CD14-positive monocyte (primary cell): ENCODE data around the gene LOC128125822.

Experiments
- DNase-seq, 3 donors: peaks; one replicate each; pipeline ENCODE4 v3.0.0-alpha.2; 2011 to 2022
- H2AFZ ChIP-seq: 2 replicates; pipeline ENCODE4 v1.6.0; 2012; ENCODE audit warnings: mild to moderate bottlenecking, low read depth, low read length, inconsistent platforms; ENCODE audit not compliant: insufficient read depth, poor library complexity, severe bottlenecking
- H3K27ac ChIP-seq, 2 donors: 1 replicate in 1 of 2; 2 replicates in 1 of 2; pipeline ENCODE4 v1.5.1; 2012 to 2013; ENCODE audit warnings: low read length in 2 of 2, control low read depth in 1 of 2, inconsistent platforms in 1 of 2, low read depth in 1 of 2, mild to moderate bottlenecking in 1 of 2
- H3K27me3 ChIP-seq, 2 donors: one replicate each; pipeline versions ENCODE4 v1.6.0 to v1.6.1; 2011 to 2013; ENCODE audit warnings: low read length in 2 of 2; ENCODE audit not compliant: control insufficient read depth in 2 of 2, insufficient read depth in 2 of 2
- H3K36me3 ChIP-seq, 2 donors: replicated peaks in 1 of 2; 1 replicate in 1 of 2; 2 replicates in 1 of 2; pipeline versions ENCODE4 v1.5.1 to v1.6.1; 2012 to 2013; ENCODE audit warnings: low read length in 2 of 2, control low read depth in 1 of 2, inconsistent platforms in 1 of 2, mild to moderate bottlenecking in 1 of 2; ENCODE audit not compliant: insufficient read depth in 2 of 2, control insufficient read depth in 1 of 2
- H3K4me1 ChIP-seq, 2 donors: 1 replicate in 1 of 2; 2 replicates in 1 of 2; pipeline versions ENCODE4 v1.5.1 to v1.6.1; 2012 to 2013; ENCODE audit warnings: low read length in 2 of 2, control low read depth in 1 of 2, inconsistent platforms in 1 of 2, mild to moderate bottlenecking in 1 of 2, moderate library complexity in 1 of 2; ENCODE audit not compliant: insufficient read depth in 2 of 2, control insufficient read depth in 1 of 2
- H3K4me2 ChIP-seq: replicated peaks from 2 replicates; pipeline ENCODE3; 2012; ENCODE audit warnings: low read length, moderate library complexity, mild to moderate bottlenecking; ENCODE audit not compliant: poor library complexity, severe bottlenecking; ENCODE audit errors: extremely low read depth
- H3K4me3 ChIP-seq, 3 experiments: fragments of 200-600 bp in 1 of 3; sonication (generic) in 1 of 3; replicated peaks in 1 of 3; 1 replicate in 2 of 3; 2 replicates in 1 of 3; pipeline ENCODE4 v1.5.1; 2011 to 2013; ENCODE audit warnings: low read length in 3 of 3, mild to moderate bottlenecking in 3 of 3, control low read depth in 2 of 3, low read depth in 2 of 3, inconsistent platforms in 1 of 3, moderate library complexity in 1 of 3
- H3K79me2 ChIP-seq: 2 replicates; pipeline ENCODE4 v1.6.0; 2012; ENCODE audit warnings: mild to moderate bottlenecking, control low read depth, inconsistent platforms, low read length, moderate library complexity; ENCODE audit not compliant: insufficient read depth
- H3K9ac ChIP-seq: 2 replicates; pipeline ENCODE4 v1.6.0; 2017; ENCODE audit warnings: low read length, mild to moderate bottlenecking; ENCODE audit not compliant: insufficient read depth, poor library complexity, severe bottlenecking
- H3K9me3 ChIP-seq, 2 donors: replicated peaks in 1 of 2; 1 replicate in 1 of 2; 2 replicates in 1 of 2; pipeline versions ENCODE4 v1.5.1 to v1.6.1; 2012 to 2013; ENCODE audit warnings: low read length in 2 of 2, control low read depth in 1 of 2; ENCODE audit not compliant: control insufficient read depth in 1 of 2, insufficient read depth in 1 of 2
- H4K20me1 ChIP-seq: 2 replicates; pipeline ENCODE4 v1.6.0; 2012; ENCODE audit warnings: mild to moderate bottlenecking, low read length, control low read depth, moderate library complexity; ENCODE audit not compliant: insufficient read depth
- H3K27ac Mint-ChIP-seq, 7 donors: one replicate each; pipeline ENCODE4 v1.8.0; 2020; ENCODE audit warnings: mild to moderate bottlenecking in 7 of 7, mixed read lengths in 7 of 7, moderate library complexity in 6 of 7, inconsistent platforms in 2 of 7
- H3K27me3 Mint-ChIP-seq, 3 donors: one replicate each; pipeline ENCODE4 v1.8.0; 2021 to 2022; ENCODE audit warnings: low read depth in 3 of 3, mild to moderate bottlenecking in 3 of 3, mixed read lengths in 3 of 3, moderate library complexity in 3 of 3, inconsistent platforms in 1 of 3
- H3K36me3 Mint-ChIP-seq, 2 donors: one replicate each; pipeline ENCODE4 v1.8.0; 2020; ENCODE audit warnings: mixed read lengths in 2 of 2, inconsistent platforms in 1 of 2, mild to moderate bottlenecking in 1 of 2
- H3K4me1 Mint-ChIP-seq: one replicate; pipeline ENCODE4 v1.8.0; 2020; ENCODE audit warnings: mild to moderate bottlenecking, mixed read lengths
- H3K4me3 Mint-ChIP-seq, 2 donors: one replicate each; pipeline ENCODE4 v1.8.0; 2020; ENCODE audit warnings: mild to moderate bottlenecking in 2 of 2, mixed read lengths in 2 of 2, moderate library complexity in 1 of 2
- H3K9me3 Mint-ChIP-seq, 7 donors: one replicate each; pipeline ENCODE4 v1.8.0; 2020 to 2022; ENCODE audit warnings: mixed read lengths in 7 of 7, mild to moderate bottlenecking in 6 of 7, moderate library complexity in 6 of 7, inconsistent platforms in 2 of 7
- WGBS: methylation state at CpG from one replicate; pipeline ENCODE4 v1.1.5; 2013; ENCODE audit warnings: missing lambda C conversion rate; ENCODE audit not compliant: insufficient coverage; 5-methylcytosine and 5-hydroxymethylcytosine counted together
- intact Hi-C, 2 donors: fragments of 100-400 bp; cut with micrococcal nuclease; formaldehyde crosslinking; loops; one replicate each; pipeline versions ENCODE4 v1.15.0 to v1.15.1; 2023
- TF ChIP-seq, protein P1 (sequence below): fragments of 200-600 bp; IDR thresholded peaks from one replicate; pipeline ENCODE4 v1.8.0; 2022; ENCODE audit warnings: antibody characterized with exemption, mild to moderate bottlenecking

LOC128125822 gene

DNA sequence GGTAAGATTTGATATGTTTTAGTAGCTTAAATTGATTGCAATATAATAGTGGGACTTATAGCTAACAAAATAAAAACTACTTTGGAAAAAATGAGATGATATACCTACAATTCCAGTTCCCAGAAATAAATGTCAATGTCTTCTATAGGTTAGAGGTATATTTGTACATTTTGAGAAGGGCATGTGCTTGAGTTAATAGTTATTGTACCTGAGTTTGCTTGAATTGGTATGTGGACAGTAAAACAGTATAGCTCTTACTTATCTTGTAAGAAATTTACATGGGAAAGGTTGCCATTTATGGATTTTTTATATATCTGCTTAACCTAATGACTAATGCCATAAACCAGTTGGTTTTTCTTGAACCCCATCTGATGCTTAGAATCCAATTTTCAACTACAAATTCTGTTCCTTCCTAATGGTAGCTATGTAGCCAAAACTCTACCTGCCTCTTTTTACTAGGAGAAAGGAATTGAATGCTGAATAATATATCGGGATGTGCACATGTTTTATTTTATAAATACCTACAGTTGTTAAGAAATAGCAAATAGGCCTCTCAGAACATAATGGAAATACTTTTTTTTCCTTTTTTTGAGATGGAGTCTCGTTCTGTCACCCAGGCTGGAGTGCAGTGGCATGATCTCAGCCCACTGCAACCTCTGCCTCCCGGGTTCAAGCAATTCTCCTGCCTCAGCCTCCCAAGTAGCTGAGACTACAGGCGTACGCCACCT lies 4.9 kb downstream of the LOC128125822 start:
- no CpG with 5 or more reads among the region's 5 CpGs for WGBS
- H3K9me3 Mint-ChIP-seq: no peaks in the 10 kb centered on the region
- H3K27me3 ChIP-seq: no peaks in the 10 kb centered on the region
- H3K27me3 Mint-ChIP-seq: no peaks in the 10 kb centered on the region
- H3K4me2 ChIP-seq: no peak overlapping the region
- intact Hi-C loops: loop anchor here in 1 of 2 donors (10.0 kb wide), 1 partner anchor 58 kb away; the partner anchor contains the start of gene PHF3
- no peak overlapping the region for H3K27ac ChIP-seq
- peak overlapping the region in 1 of 7 donors; percentile 57 for H3K27ac Mint-ChIP-seq
- no peak overlapping the region for H3K4me3 Mint-ChIP-seq
- no peak overlapping the region for H2AFZ ChIP-seq
- H3K4me1 ChIP-seq: peaks cover 12 to 18% of the 10 kb centered on the region in 2 donors
- peaks cover 17% of the 10 kb centered on the region for H3K4me1 Mint-ChIP-seq
- peaks cover 55 to 58% of the 10 kb centered on the region in 2 donors for H3K36me3 ChIP-seq
- no peak overlapping the region for H3K4me3 ChIP-seq
- H3K9ac ChIP-seq: no peak overlapping the region
- H3K79me2 ChIP-seq: peaks cover 52% of the 10 kb centered on the region
- DNase-seq: no peak
- peaks cover 40 to 47% of the 10 kb centered on the region in 2 donors for H3K36me3 Mint-ChIP-seq
- H3K9me3 ChIP-seq: no peaks in the 10 kb centered on the region
- TF ChIP-seq, protein P1, sequence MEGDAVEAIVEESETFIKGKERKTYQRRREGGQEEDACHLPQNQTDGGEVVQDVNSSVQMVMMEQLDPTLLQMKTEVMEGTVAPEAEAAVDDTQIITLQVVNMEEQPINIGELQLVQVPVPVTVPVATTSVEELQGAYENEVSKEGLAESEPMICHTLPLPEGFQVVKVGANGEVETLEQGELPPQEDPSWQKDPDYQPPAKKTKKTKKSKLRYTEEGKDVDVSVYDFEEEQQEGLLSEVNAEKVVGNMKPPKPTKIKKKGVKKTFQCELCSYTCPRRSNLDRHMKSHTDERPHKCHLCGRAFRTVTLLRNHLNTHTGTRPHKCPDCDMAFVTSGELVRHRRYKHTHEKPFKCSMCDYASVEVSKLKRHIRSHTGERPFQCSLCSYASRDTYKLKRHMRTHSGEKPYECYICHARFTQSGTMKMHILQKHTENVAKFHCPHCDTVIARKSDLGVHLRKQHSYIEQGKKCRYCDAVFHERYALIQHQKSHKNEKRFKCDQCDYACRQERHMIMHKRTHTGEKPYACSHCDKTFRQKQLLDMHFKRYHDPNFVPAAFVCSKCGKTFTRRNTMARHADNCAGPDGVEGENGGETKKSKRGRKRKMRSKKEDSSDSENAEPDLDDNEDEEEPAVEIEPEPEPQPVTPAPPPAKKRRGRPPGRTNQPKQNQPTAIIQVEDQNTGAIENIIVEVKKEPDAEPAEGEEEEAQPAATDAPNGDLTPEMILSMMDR: no peak
- peaks cover 56% of the 10 kb centered on the region for H4K20me1 ChIP-seq

DNA sequence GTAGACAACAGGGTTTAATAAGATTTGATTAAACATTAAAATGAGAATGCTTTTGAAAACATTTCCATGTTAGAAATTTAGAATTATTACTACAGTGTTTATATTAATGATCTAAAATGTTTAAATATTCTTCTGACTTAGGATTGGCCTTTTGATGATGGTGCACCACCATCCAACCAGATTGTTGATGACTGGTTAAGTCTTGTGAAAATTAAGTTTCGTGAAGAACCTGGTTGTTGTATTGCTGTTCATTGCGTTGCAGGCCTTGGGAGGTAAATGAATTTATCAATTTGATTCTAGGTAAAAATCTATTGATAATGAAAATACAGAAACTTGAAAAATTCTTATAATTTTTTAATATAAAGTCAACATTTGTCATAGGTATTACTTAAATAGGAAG lies 6.5 kb downstream of the LOC128125822 start:
- no peak overlapping the region for H3K4me2 ChIP-seq
- no peak overlapping the region for H3K27ac ChIP-seq
- DNase-seq: no peak
- no peaks in the 10 kb centered on the region for H3K27me3 Mint-ChIP-seq
- no peaks in the 10 kb centered on the region for H3K9me3 ChIP-seq
- H3K4me3 ChIP-seq: no peak overlapping the region
- intact Hi-C loops: loop anchor here in 1 of 2 donors (10.0 kb wide), 1 partner anchor 56 kb away; the partner anchor contains the start of gene PHF3
- no CpG with 5 or more reads among the region's 2 CpGs for WGBS
- peaks cover 46 to 60% of the 10 kb centered on the region in 2 donors for H3K36me3 Mint-ChIP-seq
- H3K4me1 ChIP-seq: peaks cover 10 to 13% of the 10 kb centered on the region in 2 donors
- H4K20me1 ChIP-seq: peaks cover 53% of the 10 kb centered on the region
- H3K4me3 Mint-ChIP-seq: no peak overlapping the region
- H3K36me3 ChIP-seq: peaks cover 60 to 73% of the 10 kb centered on the region in 2 donors
- H2AFZ ChIP-seq: no peak overlapping the region
- no peaks in the 10 kb centered on the region for H3K27me3 ChIP-seq
- TF ChIP-seq, protein P1: no peak
- H3K9me3 Mint-ChIP-seq: no peaks in the 10 kb centered on the region
- peaks cover 15% of the 10 kb centered on the region for H3K4me1 Mint-ChIP-seq
- peaks cover 38% of the 10 kb centered on the region for H3K79me2 ChIP-seq
- no peak overlapping the region for H3K9ac ChIP-seq
- no peak overlapping the region for H3K27ac Mint-ChIP-seq
